Keratinocyte (primary cell): Measurements from ENCODE around the gene POU6F1. TPM values are rescaled to one million over a fixed set of nuclear protein-coding genes. Genes with fewer than 3 reads are reported as not detected.

Experiments used
- DNase-seq: peaks from one replicate; pipeline ENCODE4 v3.0.0-alpha.2; 2011; ENCODE audit warnings: low read depth, missing footprints, low spot score
- FAIRE-seq: peaks from 2 replicates; lab custom pipeline; 2011; peaks lifted over from hg19 to GRCh38; lab: Jason Lieb, UNC
- H2AFZ ChIP-seq: 2 replicates; pipeline ENCODE4 v1.6.0; 2012; ENCODE audit warnings: low read length, control low read depth, inconsistent platforms; ENCODE audit not compliant: control insufficient read depth
- H3K27ac ChIP-seq: 2 replicates; pipeline ENCODE4 v1.5.1; 2011; ENCODE audit warnings: low read length; ENCODE audit not compliant: control insufficient read depth, insufficient read depth
- H3K27me3 ChIP-seq: 3 replicates; pipeline ENCODE4 v1.6.0; 2011; ENCODE audit warnings: low read length; ENCODE audit not compliant: control insufficient read depth, insufficient read depth; ENCODE audit errors: extremely low read depth
- H3K36me3 ChIP-seq, 2 experiments: 2 replicates in 1 of 2; 3 replicates in 1 of 2; pipeline ENCODE4 v1.5.1; 2011; ENCODE audit warnings: low read length in 2 of 2, mild to moderate bottlenecking in 1 of 2; ENCODE audit not compliant: control insufficient read depth in 2 of 2, insufficient read depth in 2 of 2; ENCODE audit errors: extremely low read depth in 1 of 2
- H3K4me1 ChIP-seq: 3 replicates; pipeline ENCODE4 v1.5.1; 2011; ENCODE audit warnings: low read length; ENCODE audit not compliant: control insufficient read depth, insufficient read depth; ENCODE audit errors: extremely low read depth
- H3K4me2 ChIP-seq: 3 replicates; pipeline ENCODE4 v1.6.0; 2011; ENCODE audit warnings: low read depth, low read length; ENCODE audit not compliant: control insufficient read depth, insufficient read depth; ENCODE audit errors: extremely low read depth
- H3K4me3 ChIP-seq, 3 experiments: fragments of 200-600 bp in 1 of 3; sonication (generic) in 1 of 3; 2 replicates in 2 of 3; 3 replicates in 1 of 3; pipeline ENCODE4 v1.5.1; 2011 to 2016; ENCODE audit warnings: low read length in 3 of 3, mild to moderate bottlenecking in 3 of 3, control low read depth in 2 of 3, inconsistent platforms in 1 of 3, low read depth in 1 of 3, mixed read lengths in 1 of 3, mixed run types in 1 of 3, moderate library complexity in 1 of 3; ENCODE audit not compliant: control insufficient read depth in 2 of 3, insufficient read depth in 2 of 3; ENCODE audit errors: extremely low read depth in 1 of 3
- H3K79me2 ChIP-seq: 2 replicates; pipeline ENCODE4 v1.6.0; 2012; ENCODE audit warnings: low read length; ENCODE audit not compliant: control insufficient read depth, insufficient read depth
- H3K9ac ChIP-seq: 3 replicates; pipeline ENCODE4 v1.6.0; 2011; ENCODE audit warnings: low read length; ENCODE audit not compliant: control insufficient read depth, insufficient read depth; ENCODE audit errors: extremely low read depth
- H3K9me1 ChIP-seq: 3 replicates; pipeline ENCODE4 v1.6.0; 2011; ENCODE audit warnings: low read length; ENCODE audit not compliant: control insufficient read depth, insufficient read depth; ENCODE audit errors: extremely low read depth
- H3K9me3 ChIP-seq: 2 replicates; pipeline ENCODE4 v1.5.1; 2012; ENCODE audit warnings: low read depth, low read length; ENCODE audit not compliant: control insufficient read depth
- H4K20me1 ChIP-seq: 3 replicates; pipeline ENCODE4 v1.6.0; 2011; ENCODE audit warnings: low read length; ENCODE audit not compliant: control insufficient read depth, insufficient read depth; ENCODE audit errors: extremely low read depth
- EZH2 ChIP-seq: IDR thresholded peaks from one replicate; pipeline ENCODE4 v1.6.1; 2012; ENCODE audit warnings: inconsistent platforms, mild to moderate bottlenecking, low read length, moderate library complexity
- dilution Hi-C: fragments of 300-500 bp; cut with MboI; formaldehyde crosslinking; loops from one replicate; pipeline ENCODE4 v1.7.0; 2020; ENCODE audit warnings: low sequenced_read_pairs; ENCODE audit not compliant: extremely low pct_ligation_motif_present
- polyA plus RNA-seq, 5 experiments: library from polyadenylated mRNA; depleted of rRNA in 3 of 5; stranded (reverse) in 3 of 5; stranded (forward) in 1 of 5; unstranded in 1 of 5; fragments of >200 nt; gene quantifications; 1 replicate in 1 of 5; 2 replicates in 3 of 5; 3 replicates in 1 of 5; pipeline versions ENCODE4 v1.2.1 to v1.2.3, GENCODE V29; 2011 to 2012; ENCODE audit warnings: missing spikeins in 2 of 5, low read depth in 1 of 5, low replicate concordance in 1 of 5
- TF ChIP-seq, protein P1 (sequence below), 3 experiments: IDR thresholded peaks in 1 of 3; conservative IDR thresholded peaks in 1 of 3; optimal IDR thresholded peaks in 1 of 3; 2 replicates in 2 of 3; 3 replicates in 1 of 3; pipeline versions ENCODE3 to v1.5.1; 2011; ENCODE audit warnings: low read length in 3 of 3, mild to moderate bottlenecking in 3 of 3, moderate library complexity in 2 of 3, control low read depth in 1 of 3, inconsistent platforms in 1 of 3; ENCODE audit not compliant: insufficient read depth in 2 of 3; ENCODE audit errors: extremely low read depth in 1 of 3

The POU6F1 gene
- polyA plus RNA-seq, 1 donor (not counting 4 experiments of a cell fraction or from before 2014, with no cell fraction given) = 0.42 TPM

DNA sequence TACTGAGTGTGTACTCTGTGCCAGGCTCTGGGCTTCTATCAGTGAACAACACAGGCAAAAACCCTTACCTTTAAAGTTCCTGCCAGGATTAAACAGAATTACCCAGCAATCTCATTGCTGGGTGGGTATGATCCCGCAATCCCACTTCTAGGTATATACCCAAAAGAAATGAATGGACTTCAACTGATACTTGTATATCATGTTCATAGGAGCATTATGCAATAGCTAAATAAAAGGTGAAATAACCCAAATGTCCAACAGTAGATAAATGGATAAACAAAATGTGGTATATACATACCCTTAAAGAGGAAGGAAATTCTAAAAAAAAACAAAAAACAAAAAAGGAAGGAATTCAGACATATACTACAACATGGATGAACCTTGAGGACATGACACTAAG, 35.4 kb upstream of the POU6F1 start:
- H3K36me3 ChIP-seq = peaks cover 3 to 5% of the 10 kb centered on the region in 2 experiments
- H3K79me2 ChIP-seq = peaks cover 5% of the 10 kb centered on the region
- no peak overlapping the region for H3K9ac ChIP-seq
- no peaks in the 10 kb centered on the region for H4K20me1 ChIP-seq
- FAIRE-seq (no peak), DNase-seq (no peak)
- H3K9me1 ChIP-seq = no peaks in the 10 kb centered on the region
- TF ChIP-seq EZH2 = no peak
- TF ChIP-seq, protein P1, sequence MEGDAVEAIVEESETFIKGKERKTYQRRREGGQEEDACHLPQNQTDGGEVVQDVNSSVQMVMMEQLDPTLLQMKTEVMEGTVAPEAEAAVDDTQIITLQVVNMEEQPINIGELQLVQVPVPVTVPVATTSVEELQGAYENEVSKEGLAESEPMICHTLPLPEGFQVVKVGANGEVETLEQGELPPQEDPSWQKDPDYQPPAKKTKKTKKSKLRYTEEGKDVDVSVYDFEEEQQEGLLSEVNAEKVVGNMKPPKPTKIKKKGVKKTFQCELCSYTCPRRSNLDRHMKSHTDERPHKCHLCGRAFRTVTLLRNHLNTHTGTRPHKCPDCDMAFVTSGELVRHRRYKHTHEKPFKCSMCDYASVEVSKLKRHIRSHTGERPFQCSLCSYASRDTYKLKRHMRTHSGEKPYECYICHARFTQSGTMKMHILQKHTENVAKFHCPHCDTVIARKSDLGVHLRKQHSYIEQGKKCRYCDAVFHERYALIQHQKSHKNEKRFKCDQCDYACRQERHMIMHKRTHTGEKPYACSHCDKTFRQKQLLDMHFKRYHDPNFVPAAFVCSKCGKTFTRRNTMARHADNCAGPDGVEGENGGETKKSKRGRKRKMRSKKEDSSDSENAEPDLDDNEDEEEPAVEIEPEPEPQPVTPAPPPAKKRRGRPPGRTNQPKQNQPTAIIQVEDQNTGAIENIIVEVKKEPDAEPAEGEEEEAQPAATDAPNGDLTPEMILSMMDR (optimal IDR thresholded peaks at IDR 0.05 in 1 of 3, IDR thresholded peaks at IDR 0.05 in 1 of 3, conservative IDR thresholded peaks at IDR 0.05 in 1 of 3; ENCODE audit: extremely low read depth in 1 of 3, insufficient read depth in 2 of 3, low read length in 3 of 3) = no peak
- no peaks in the 10 kb centered on the region for H3K27me3 ChIP-seq
- H3K27ac ChIP-seq = no peak overlapping the region
- H2AFZ ChIP-seq = no peak overlapping the region
- no peaks in the 10 kb centered on the region for H3K4me1 ChIP-seq
- no peak overlapping the region for H3K4me3 ChIP-seq
- H3K9me3 ChIP-seq = no peaks in the 10 kb centered on the region
- no peak overlapping the region for H3K4me2 ChIP-seq
- dilution Hi-C loops = no loop called here

DNA sequence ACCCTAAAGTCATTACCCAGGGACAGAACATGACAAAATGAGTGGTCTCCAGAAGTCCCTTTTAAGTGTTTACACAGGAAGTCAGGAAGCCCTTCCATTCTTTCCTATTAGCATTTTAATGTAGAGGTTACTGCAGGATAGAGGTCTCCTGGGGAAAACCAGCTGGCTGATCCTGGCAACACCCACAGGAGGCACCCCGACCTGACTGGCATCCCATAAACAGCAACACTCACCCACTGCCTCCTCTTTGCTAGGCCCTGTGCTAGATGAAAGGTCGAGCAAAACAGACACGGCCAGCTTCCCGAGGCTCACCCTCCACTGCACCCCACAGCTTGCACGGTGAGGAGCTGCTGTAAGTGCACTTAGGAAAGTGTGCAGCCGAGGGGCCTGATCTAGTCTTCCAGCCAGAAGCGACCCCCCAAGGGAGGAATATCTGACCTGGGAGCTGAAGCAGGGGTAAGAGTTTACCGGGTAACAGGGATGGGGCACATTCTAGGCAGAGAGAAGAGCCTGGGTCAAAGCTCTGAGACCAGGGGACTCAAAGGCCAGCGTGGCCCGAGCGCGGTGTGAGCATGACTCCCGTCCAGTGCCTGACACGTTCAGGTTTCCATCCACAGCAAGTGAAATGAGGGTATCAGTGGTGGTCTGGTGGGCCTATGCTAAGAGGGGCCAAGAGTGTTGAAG, 29.8 kb upstream of the POU6F1 start:
- Histone ChIP-seq H3K27me3 (no peaks in the 10 kb centered on the region), H3K79me2 (peaks cover 5% of the 10 kb centered on the region), H3K4me3 (no peak overlapping the region), H2AFZ (no peak overlapping the region), H3K9me3 (no peaks in the 10 kb centered on the region), H3K4me2 (no peak overlapping the region), H3K4me1 (peaks cover 3% of the 10 kb centered on the region), H3K9me1 (no peaks in the 10 kb centered on the region), H3K9ac (no peak overlapping the region), H4K20me1 (no peaks in the 10 kb centered on the region), H3K27ac (no peak overlapping the region), H3K36me3 (peaks cover 22 to 30% of the 10 kb centered on the region in 2 experiments)
- TF ChIP-seq, protein P1 (optimal IDR thresholded peaks at IDR 0.05 in 1 of 3, IDR thresholded peaks at IDR 0.05 in 1 of 3, conservative IDR thresholded peaks at IDR 0.05 in 1 of 3; ENCODE audit: extremely low read depth in 1 of 3, insufficient read depth in 2 of 3, low read length in 3 of 3) = no peak
- no peak for TF ChIP-seq EZH2
- dilution Hi-C loops = no loop called here
- DNase-seq (no peak), FAIRE-seq (no peak)
